ENCODE measurements around the gene PIK3C2B. TPM values are rescaled to one million over a fixed set of nuclear protein-coding genes. Genes with fewer than 3 reads are reported as not detected.

The PIK3C2B gene
- total RNA-seq, 1 experiment from 2014 or later: 52.4 TPM

- Histone ChIP-seq H2AFZ (no peak overlapping the region), H3K27ac (no peak overlapping the region), H3K9me3 (ENCODE audit: insufficient read depth, low read depth) (no peaks in the 10 kb centered on the region), H4K20me1 (ENCODE audit: insufficient read depth) (no peaks in the 10 kb centered on the region), H3K36me3 (ENCODE audit: low read depth) (peaks cover 15% of the 10 kb centered on the region), H3K79me2 (ENCODE audit: low read depth) (no peaks in the 10 kb centered on the region), H3K4me3 (no peak overlapping the region), H3K9me2 (ENCODE audit: insufficient read depth) (no peaks in the 10 kb centered on the region), H3F3A (ENCODE audit: insufficient read depth, low read depth) (no peaks in the 10 kb centered on the region), H3K4me1 (replicated peaks; ENCODE audit: insufficient read depth) (no peaks in the 10 kb centered on the region), H3K4me2 (no peak overlapping the region), H3K27me3 (ENCODE audit: insufficient read depth, low read depth) (no peaks in the 10 kb centered on the region)
- intact Hi-C loops (cut with micrococcal nuclease; ENCODE audit: unreplicated experiment): no loop called here
- TF ChIP-seq CTCF (conservative IDR thresholded peaks at IDR 0.05) (no peak), EZH2 (IDR thresholded peaks at IDR 0.05; ENCODE audit: low read depth) (no peak)
- POLR2A ChIA-PET (ENCODE audit: unreplicated experiment): interaction anchor here (0.6 kb wide), 1 partner anchor 20 kb away, joined by 3 read pairs; no protein-coding TSS in a partner anchor
- DNase-seq: no peak
- CTCF ChIA-PET: no interaction called here
- BruUV-seq (replicated peaks): no TSS peak
These were observed 34.9 kb downstream of the PIK3C2B start for GRCh38 chr1:204459706-204460105.

- peaks cover 14% of the 10 kb centered on the region for H3K36me3 ChIP-seq (ENCODE audit: low read depth)
- POLR2A ChIA-PET (ENCODE audit: unreplicated experiment): no interaction called here
- H3K27me3 ChIP-seq (ENCODE audit: insufficient read depth, low read depth): no peaks in the 10 kb centered on the region
- H3K4me1 ChIP-seq (replicated peaks; ENCODE audit: insufficient read depth): peaks cover 7% of the 10 kb centered on the region; the same call in 1 of the 2 replicates
- no peak for DNase-seq
- CTCF ChIA-PET: interaction anchor here (0.6 kb wide), 1 partner anchor 306 kb away, joined by 5 read pairs; no protein-coding TSS in a partner anchor
- no peaks in the 10 kb centered on the region for H3K9me3 ChIP-seq (ENCODE audit: insufficient read depth, low read depth)
- BruUV-seq (replicated peaks): no TSS peak
- H3K79me2 ChIP-seq (ENCODE audit: low read depth): no peaks in the 10 kb centered on the region
- TF ChIP-seq CTCF (conservative IDR thresholded peaks at IDR 0.05) (no peak), EZH2 (IDR thresholded peaks at IDR 0.05; ENCODE audit: low read depth) (no peak)
- H3K4me3 ChIP-seq: no peak overlapping the region
- intact Hi-C loops (cut with micrococcal nuclease; ENCODE audit: unreplicated experiment): no loop called here
- no peaks in the 10 kb centered on the region for H3K9me2 ChIP-seq (ENCODE audit: insufficient read depth)
- H3F3A ChIP-seq (ENCODE audit: insufficient read depth, low read depth): peaks cover 4% of the 10 kb centered on the region; the same call in 1 of the 2 replicates
- H2AFZ ChIP-seq: no peak overlapping the region
- H4K20me1 ChIP-seq (ENCODE audit: insufficient read depth): no peaks in the 10 kb centered on the region
- no peak overlapping the region for H3K27ac ChIP-seq
- H3K4me2 ChIP-seq: no peak overlapping the region
These were observed 36.9 kb downstream of the PIK3C2B start for GRCh38 chr1:204457666-204458065.

- ChIA-PET CTCF (interaction anchor here (0.7 kb wide), 1 partner anchor 28 kb away, joined by 5 read pairs; no protein-coding TSS in a partner anchor), POLR2A (ENCODE audit: unreplicated experiment) (no interaction called here)
- intact Hi-C loops (cut with micrococcal nuclease; ENCODE audit: unreplicated experiment): no loop called here
These were observed 37.7 kb downstream of the PIK3C2B start for GRCh38 chr1:204456826-204457442.

More at GRCh38 chr1:204456826-204457442, 37.7 kb downstream of the PIK3C2B start:
- Histone ChIP-seq H3K27me3 (ENCODE audit: insufficient read depth, low read depth) (no peaks in the 10 kb centered on the region), H3K4me1 (replicated peaks; ENCODE audit: insufficient read depth) (peaks cover 15% of the 10 kb centered on the region), H3K36me3 (ENCODE audit: low read depth) (peaks cover 15% of the 10 kb centered on the region), H3K4me3 (no peak overlapping the region), H3K9me2 (ENCODE audit: insufficient read depth) (no peaks in the 10 kb centered on the region), H3K4me2 (no peak overlapping the region), H3K79me2 (ENCODE audit: low read depth) (no peaks in the 10 kb centered on the region), H2AFZ (no peak overlapping the region), H3K27ac (no peak overlapping the region), H4K20me1 (ENCODE audit: insufficient read depth) (no peaks in the 10 kb centered on the region), H3K9me3 (ENCODE audit: insufficient read depth, low read depth) (no peaks in the 10 kb centered on the region), H3F3A (ENCODE audit: insufficient read depth, low read depth) (peaks cover 11% of the 10 kb centered on the region; the same call in 1 of the 2 replicates)
- TF ChIP-seq EZH2 (IDR thresholded peaks at IDR 0.05; ENCODE audit: low read depth) (no peak), CTCF (conservative IDR thresholded peaks at IDR 0.05) (no peak)
- DNase-seq: no peak
- no TSS peak for BruUV-seq (replicated peaks)

All from PC-9 (cell line).